ENCODE measurements around the gene EMC9. TPM values are rescaled to one million over a fixed set of nuclear protein-coding genes. Genes with fewer than 3 reads are reported as not detected.
A peak's percentile ranks its signal among the peaks of the same experiment; 100 is the strongest.

Gene EMC9
- total RNA-seq, 4 donors from 2014 or later: 6.0 to 12.1 (median 10.9) TPM

DNA sequence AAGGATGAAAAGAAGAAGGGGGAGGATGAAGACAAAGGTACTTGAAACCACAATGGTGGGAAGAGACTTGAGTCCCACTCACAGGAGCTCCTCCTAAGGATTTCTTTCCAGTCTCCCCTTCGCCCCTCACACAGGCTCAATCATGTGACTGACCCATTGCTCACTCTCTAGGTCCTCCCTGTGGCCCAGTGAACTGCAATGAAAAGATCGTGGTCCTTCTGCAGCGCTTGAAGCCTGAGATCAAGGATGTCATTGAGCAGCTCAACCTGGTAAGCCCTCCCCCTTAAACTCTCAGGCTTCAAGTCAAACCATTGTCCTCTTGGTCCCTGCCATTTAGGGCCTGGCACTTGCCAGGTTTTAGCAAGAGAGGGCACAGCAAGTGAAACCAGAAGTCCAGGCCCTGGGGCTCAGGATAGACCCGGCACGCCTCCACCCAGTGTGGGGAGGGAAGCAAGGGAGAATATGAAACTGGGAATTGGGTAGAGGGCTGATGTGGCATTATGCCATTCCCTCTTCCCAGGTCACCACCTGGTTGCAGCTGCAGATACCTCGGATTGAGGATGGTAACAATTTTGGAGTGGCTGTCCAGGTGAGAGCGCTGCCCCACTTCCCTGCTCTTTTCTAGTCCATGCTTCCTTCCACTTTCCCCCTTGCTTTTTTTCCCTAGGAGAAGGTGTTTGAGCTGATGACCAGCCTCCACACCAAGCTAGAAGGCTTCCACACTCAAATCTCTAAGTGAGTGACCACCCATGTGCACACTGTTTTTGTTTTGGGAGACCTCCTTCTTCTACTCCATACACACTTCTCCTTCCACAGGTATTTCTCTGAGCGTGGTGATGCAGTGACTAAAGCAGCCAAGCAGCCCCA, 3.6 kb downstream of the EMC9 start:
- Histone ChIP-seq H3K4me1 (peaks cover 38 to 68% (median 46%) of the 10 kb centered on the region in 3 donors), H3K36me3 (peaks cover 17 to 27% (median 17%) of the 10 kb centered on the region in 3 donors), H3K27ac (peak overlapping the region in 2 of 4 donors; percentile 96 to 97), H3K27me3 (no peaks in the 10 kb centered on the region), H3K4me3 (peak overlapping the region in 1 of 4 donors; percentile 100), H3K9me3 (no peaks in the 10 kb centered on the region)
- intact Hi-C loops (cut with DNase I): no loop called here
- no peak for TF ChIP-seq POLR2A (IDR thresholded peaks at IDR 0.05)
- TF ChIP-seq, protein P1, sequence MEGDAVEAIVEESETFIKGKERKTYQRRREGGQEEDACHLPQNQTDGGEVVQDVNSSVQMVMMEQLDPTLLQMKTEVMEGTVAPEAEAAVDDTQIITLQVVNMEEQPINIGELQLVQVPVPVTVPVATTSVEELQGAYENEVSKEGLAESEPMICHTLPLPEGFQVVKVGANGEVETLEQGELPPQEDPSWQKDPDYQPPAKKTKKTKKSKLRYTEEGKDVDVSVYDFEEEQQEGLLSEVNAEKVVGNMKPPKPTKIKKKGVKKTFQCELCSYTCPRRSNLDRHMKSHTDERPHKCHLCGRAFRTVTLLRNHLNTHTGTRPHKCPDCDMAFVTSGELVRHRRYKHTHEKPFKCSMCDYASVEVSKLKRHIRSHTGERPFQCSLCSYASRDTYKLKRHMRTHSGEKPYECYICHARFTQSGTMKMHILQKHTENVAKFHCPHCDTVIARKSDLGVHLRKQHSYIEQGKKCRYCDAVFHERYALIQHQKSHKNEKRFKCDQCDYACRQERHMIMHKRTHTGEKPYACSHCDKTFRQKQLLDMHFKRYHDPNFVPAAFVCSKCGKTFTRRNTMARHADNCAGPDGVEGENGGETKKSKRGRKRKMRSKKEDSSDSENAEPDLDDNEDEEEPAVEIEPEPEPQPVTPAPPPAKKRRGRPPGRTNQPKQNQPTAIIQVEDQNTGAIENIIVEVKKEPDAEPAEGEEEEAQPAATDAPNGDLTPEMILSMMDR (IDR thresholded peaks at IDR 0.05): no peak
- no peak for DNase-seq
- 87 to 88% methylated on average over 5 to 7 of the region's 8 CpGs for WGBS, 2 donors

DNA sequence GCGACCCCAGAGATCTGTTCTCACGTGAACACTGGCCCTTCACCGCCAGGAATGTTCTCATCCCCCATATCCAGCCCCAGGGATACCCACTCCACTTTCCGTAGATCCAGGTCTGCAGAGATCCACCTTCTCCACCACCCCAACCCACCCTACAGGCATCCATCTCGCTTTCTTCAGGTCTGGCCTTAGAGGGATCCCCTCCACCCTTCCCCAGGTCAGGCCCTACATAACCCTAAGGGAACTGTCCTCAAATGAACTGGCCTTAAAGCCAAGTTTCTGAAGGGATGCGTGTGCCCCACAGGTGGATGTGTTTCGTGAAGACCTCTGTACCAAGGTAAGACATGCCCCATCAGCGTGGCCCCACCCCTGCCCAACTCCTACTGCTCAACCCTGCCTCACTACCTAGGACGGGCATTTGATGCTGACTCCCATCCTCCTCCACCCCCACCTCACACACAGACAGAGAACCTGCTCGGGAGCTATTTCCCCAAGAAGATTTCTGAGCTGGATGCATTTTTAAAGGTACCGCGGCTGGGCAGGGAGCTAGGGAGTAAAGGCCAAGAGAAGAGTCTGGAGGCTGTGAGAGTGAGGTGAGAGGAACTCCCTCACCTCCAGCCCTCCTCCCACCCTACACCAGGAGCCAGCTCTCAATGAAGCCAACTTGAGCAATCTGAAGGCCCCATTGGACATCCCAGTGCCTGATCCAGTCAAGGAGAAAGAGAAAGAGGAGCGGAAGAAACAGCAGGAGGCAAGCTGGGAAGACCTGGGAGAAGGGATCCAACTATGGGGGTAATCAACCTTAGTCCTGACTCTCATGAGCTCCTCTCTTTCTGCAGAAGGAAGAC, 4.5 kb downstream of the EMC9 start:
- Histone ChIP-seq H3K4me3 (peak overlapping the region; percentile 77 to 100 (median 88)), H3K27ac (peak overlapping the region; percentile 95 to 98 (median 96)), H3K36me3 (peaks cover 17 to 27% (median 17%) of the 10 kb centered on the region in 3 donors), H3K4me1 (peaks cover 31 to 68% (median 41%) of the 10 kb centered on the region in 3 donors), H3K9me3 (no peaks in the 10 kb centered on the region), H3K27me3 (no peaks in the 10 kb centered on the region)
- intact Hi-C loops (cut with DNase I): no loop called here
- DNase-seq: no peak
- WGBS, 2 donors: 16 to 24% methylated on average over 9 of the region's 13 CpGs
- no peak for TF ChIP-seq POLR2A (IDR thresholded peaks at IDR 0.05)
- TF ChIP-seq, protein P1 (IDR thresholded peaks at IDR 0.05): no peak

DNA sequence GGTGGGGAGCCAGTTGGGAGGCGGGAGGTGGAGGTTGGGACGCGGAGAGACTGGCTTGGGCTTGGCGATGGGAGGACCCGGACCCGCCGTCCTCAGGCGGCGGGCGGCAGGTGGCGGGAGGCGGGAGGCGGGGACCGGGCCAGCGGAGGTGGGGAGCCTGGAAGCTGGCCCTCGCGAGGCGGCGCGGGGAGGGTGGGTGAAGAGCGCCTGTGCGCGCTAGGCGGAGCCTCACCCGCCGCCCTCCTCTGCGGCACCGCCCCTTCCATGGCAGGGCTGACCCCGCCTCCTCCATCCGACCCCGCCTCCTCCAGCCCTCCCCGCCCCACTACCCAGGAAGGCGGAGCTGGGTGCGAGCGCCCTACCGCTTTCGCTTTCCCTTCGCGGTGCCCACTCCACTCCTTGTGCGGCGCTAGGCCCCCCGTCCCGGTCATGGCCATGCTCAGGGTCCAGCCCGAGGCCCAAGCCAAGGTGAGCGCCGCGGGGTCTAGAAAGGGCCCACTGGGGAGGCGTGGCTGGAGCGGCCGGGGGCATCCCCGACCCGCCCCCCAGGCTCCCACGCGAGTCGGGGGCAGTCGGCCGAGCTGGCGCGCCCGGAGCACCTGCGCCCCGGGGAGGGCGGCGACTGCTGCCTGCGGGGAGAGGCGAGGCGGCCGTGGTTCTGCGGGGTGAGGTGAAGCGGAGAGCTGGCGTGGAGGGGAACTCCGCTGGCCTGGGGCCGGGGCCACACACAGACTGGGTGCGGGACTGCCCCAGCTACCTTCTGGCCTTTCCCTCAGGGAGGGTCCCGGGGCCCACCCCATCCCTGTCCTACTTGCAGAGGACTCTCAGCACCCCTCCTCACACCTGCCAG, 5.3 kb downstream of the EMC9 start, which contains the start of gene PSME1:
PSME1 (plus strand) TSS at position 361 of the 850 bp plus-strand sequence; CDS start at position 430, 69 bp downstream.
- TF ChIP-seq, protein P1 (IDR thresholded peaks at IDR 0.05): peak in 2 of 6 experiments; percentile 16 to 18
- TF ChIP-seq POLR2A (IDR thresholded peaks at IDR 0.05): peak in 2 of 4 donors; percentile 33 to 71
- 0% methylated on average over 14 to 15 of the region's 75 CpGs for WGBS, 2 donors
- H3K27me3 ChIP-seq: no peaks in the 10 kb centered on the region
- peak within 1 kb of the TSS; percentile 95 to 98 (median 96) for H3K27ac ChIP-seq
- peaks cover 17 to 27% (median 17%) of the 10 kb centered on the region in 3 donors for H3K36me3 ChIP-seq
- H3K9me3 ChIP-seq: no peaks in the 10 kb centered on the region
- H3K4me1 ChIP-seq: peaks cover 31 to 73% (median 41%) of the 10 kb centered on the region in 3 donors
- peak within 1 kb of the TSS; percentile 77 to 100 (median 88) for H3K4me3 ChIP-seq
- intact Hi-C loops (cut with DNase I): no loop called here
- peak; percentile 57 for DNase-seq

DNA sequence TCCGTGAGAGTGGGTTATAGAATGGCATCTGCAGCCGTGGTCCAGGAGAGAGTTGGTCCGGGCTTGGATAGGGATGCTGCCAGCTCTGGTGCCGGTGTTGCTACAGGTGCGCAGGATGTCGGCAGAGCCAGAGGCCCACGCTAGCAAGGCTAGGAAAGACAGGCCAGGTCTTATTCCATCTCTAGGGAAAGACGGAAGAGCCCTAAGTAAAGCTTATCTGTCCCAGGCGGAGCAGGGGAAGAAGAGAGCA, 5.9 kb downstream of the EMC9 start:
- Histone ChIP-seq H3K4me1 (peaks cover 31 to 68% (median 41%) of the 10 kb centered on the region in 3 donors), H3K9me3 (no peaks in the 10 kb centered on the region)
- intact Hi-C loops (cut with DNase I): no loop called here

More for the DNA sequence above, 5.9 kb downstream of the EMC9 start:
- peak overlapping the region; percentile 95 to 98 (median 96) for H3K27ac ChIP-seq
- TF ChIP-seq POLR2A (IDR thresholded peaks at IDR 0.05): no peak
- TF ChIP-seq, protein P1 (IDR thresholded peaks at IDR 0.05): no peak
- no peaks in the 10 kb centered on the region for H3K27me3 ChIP-seq
- DNase-seq: no peak
- H3K4me3 ChIP-seq: peak overlapping the region; percentile 77 to 100 (median 88)
- WGBS, 2 donors: 2 to 4% methylated on average over 9 of the region's 9 CpGs
- H3K36me3 ChIP-seq: peaks cover 17 to 27% (median 17%) of the 10 kb centered on the region in 3 donors
